Ectodermal cell (in vitro differentiated cells): ENCODE data around the gene CPS1.

Experiments used
- H3K27ac ChIP-seq: 2 replicates; pipeline ENCODE4 v1.7.0; 2013; ENCODE audit warnings: mild to moderate bottlenecking, low read depth, low read length; ENCODE audit not compliant: insufficient read depth, poor library complexity, severe bottlenecking
- H3K27me3 ChIP-seq: 2 replicates; pipeline ENCODE4 v1.7.0; 2013; ENCODE audit warnings: mild to moderate bottlenecking, low read length; ENCODE audit not compliant: insufficient read depth, control insufficient read depth, poor library complexity, severe bottlenecking
- H3K36me3 ChIP-seq: one replicate; pipeline ENCODE4 v1.7.0; 2013; ENCODE audit warnings: low read length; ENCODE audit not compliant: control insufficient read depth, insufficient read depth
- H3K4me1 ChIP-seq: one replicate; pipeline ENCODE4 v1.7.0; 2013; ENCODE audit warnings: low read length; ENCODE audit not compliant: control insufficient read depth, insufficient read depth
- H3K4me3 ChIP-seq: 2 replicates; pipeline ENCODE4 v1.7.0; 2013; ENCODE audit warnings: low read depth, low read length, control low read depth; ENCODE audit not compliant: insufficient read depth
- H3K9me3 ChIP-seq: 2 replicates; pipeline ENCODE4 v1.7.0; 2013; ENCODE audit warnings: mild to moderate bottlenecking, low read length, moderate library complexity; ENCODE audit not compliant: control insufficient read depth
- WGBS, 2 experiments: methylation state at CpG; one replicate each; pipeline ENCODE4 v1.1.7; 2013; ENCODE audit warnings: missing lambda C conversion rate in 2 of 2; 5-methylcytosine and 5-hydroxymethylcytosine counted together

The CPS1 gene

GRCh38 chr2:210662560-210662959 is 106.2 kb downstream of the CPS1 start:
- 89 to 93% methylated on average over 1 of the region's 1 CpG for WGBS, 2 experiments
- H3K4me1 ChIP-seq: no peaks in the 10 kb centered on the region
- H3K27ac ChIP-seq: no peak overlapping the region
- no peaks in the 10 kb centered on the region for H3K9me3 ChIP-seq
- no peak overlapping the region for H3K4me3 ChIP-seq
- H3K36me3 ChIP-seq: no peaks in the 10 kb centered on the region
- no peaks in the 10 kb centered on the region for H3K27me3 ChIP-seq

DNA sequence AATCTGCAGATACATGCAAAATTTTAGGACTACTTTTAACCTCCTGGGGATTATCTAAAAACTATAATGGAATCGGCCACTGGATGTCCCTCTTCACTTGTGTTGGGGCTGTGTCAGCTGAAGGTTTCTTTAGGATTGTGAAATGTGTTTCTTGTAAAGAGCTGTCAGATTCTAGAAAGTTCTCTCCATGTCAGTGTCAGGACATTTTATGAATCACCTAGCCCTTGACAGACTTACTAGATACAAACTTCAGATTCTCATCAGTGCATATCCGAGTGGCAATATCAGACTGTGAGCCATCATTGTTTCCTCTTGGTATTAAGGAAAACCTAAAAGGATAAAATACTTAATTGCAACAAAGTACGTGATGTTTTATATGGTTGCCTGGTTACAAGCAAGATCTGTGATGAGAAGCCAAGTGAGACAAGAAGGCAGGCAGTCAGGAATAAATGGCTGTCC is 107.3 kb downstream of the CPS1 start:
- Histone ChIP-seq H3K27me3 (no peaks in the 10 kb centered on the region), H3K4me1 (no peaks in the 10 kb centered on the region)
- 84 to 91% methylated on average over 3 of the region's 3 CpGs for WGBS, 2 experiments

GRCh38 chr2:210667711-210668110 is 111.3 kb downstream of the CPS1 start:
- Histone ChIP-seq H3K36me3 (no peaks in the 10 kb centered on the region), H3K9me3 (no peaks in the 10 kb centered on the region), H3K27me3 (no peaks in the 10 kb centered on the region), H3K4me1 (no peaks in the 10 kb centered on the region), H3K4me3 (no peak overlapping the region), H3K27ac (no peak overlapping the region)
- 87 to 96% methylated on average over 3 to 4 of the region's 5 CpGs for WGBS, 2 experiments

More for the DNA sequence above, 107.3 kb downstream of the CPS1 start:
- Histone ChIP-seq H3K9me3 (no peaks in the 10 kb centered on the region), H3K27ac (no peak overlapping the region), H3K36me3 (no peaks in the 10 kb centered on the region), H3K4me3 (no peak overlapping the region)

DNA sequence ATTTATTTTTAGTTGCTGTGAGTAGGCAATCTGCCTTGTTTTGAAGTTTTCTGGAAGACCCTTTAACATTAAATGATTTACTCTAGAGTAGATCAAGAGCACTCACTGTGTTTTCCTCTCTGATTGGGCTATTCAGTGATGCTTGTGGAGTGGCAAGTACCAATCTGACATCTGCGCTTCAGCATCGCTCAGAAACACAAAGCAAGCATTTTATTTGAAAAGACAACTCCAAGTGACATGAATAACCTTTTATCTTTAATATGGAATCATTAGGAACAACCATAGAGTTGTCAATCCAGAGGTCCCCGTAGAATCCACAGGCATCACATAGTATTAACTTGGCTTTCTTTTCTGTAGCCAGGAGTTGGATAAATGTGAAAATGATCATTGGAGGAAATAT is 114.7 kb downstream of the CPS1 start:
- no peaks in the 10 kb centered on the region for H3K36me3 ChIP-seq
- WGBS, 2 experiments: 97 to 100% methylated on average over 1 to 2 of the region's 3 CpGs
- no peaks in the 10 kb centered on the region for H3K27me3 ChIP-seq
- H3K27ac ChIP-seq: no peak overlapping the region
- no peaks in the 10 kb centered on the region for H3K4me1 ChIP-seq
- no peak overlapping the region for H3K4me3 ChIP-seq
- H3K9me3 ChIP-seq: no peaks in the 10 kb centered on the region

DNA sequence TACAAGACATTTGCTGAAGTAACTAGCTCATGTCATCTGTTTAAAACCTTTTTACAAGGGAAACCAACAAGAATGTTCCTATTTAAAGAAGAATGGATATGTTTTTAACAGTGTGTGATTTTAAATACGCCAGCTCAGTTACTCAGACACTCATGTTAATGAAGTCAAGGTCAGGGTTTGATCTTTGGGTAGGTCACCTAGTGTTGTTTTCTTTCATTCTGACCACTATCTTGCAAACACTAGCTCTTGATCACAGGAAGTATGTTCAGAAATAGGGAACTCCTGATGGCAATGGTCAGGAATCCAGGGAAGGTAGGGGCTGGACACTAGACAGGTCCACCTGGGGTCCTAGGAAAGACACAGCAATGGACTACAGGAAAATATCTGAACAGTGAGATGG is 116.7 kb downstream of the CPS1 start:
- WGBS, 2 experiments: 100% methylated on average over 1 of the region's 1 CpG
- no peak overlapping the region for H3K4me3 ChIP-seq
- no peaks in the 10 kb centered on the region for H3K36me3 ChIP-seq
- H3K27ac ChIP-seq: no peak overlapping the region
- no peaks in the 10 kb centered on the region for H3K4me1 ChIP-seq
- no peaks in the 10 kb centered on the region for H3K9me3 ChIP-seq
- no peaks in the 10 kb centered on the region for H3K27me3 ChIP-seq

GRCh38 chr2:210676067-210676466 is 119.7 kb downstream of the CPS1 start:
- Histone ChIP-seq H3K36me3 (no peaks in the 10 kb centered on the region), H3K27me3 (no peaks in the 10 kb centered on the region), H3K4me3 (no peak overlapping the region), H3K4me1 (no peaks in the 10 kb centered on the region), H3K9me3 (no peaks in the 10 kb centered on the region), H3K27ac (no peak overlapping the region)
- 93 to 100% methylated on average over 2 to 3 of the region's 3 CpGs for WGBS, 2 experiments

DNA sequence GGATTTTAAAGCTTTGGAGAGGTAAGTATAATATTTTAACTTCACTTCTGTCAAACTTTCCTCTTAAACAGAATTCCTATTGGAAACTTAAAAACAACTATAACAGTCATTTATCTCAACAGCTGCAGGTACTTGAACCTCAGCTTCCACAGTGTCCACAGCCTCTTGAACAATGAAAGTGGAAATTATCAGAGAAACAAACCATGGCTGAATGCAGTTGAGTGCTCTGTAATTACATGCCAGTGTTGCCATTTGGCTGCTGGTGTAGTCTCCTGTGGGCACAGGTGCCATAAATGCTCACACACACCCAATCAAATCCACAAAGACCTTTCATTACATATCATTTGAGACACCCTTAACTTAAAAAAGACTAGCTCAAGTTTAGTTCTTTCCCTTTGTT is 125.1 kb downstream of the CPS1 start:
- Histone ChIP-seq H3K27me3 (no peaks in the 10 kb centered on the region), H3K9me3 (no peaks in the 10 kb centered on the region), H3K36me3 (no peaks in the 10 kb centered on the region), H3K4me1 (no peaks in the 10 kb centered on the region), H3K4me3 (no peak overlapping the region), H3K27ac (no peak overlapping the region)

GRCh38 chr2:210686401-210686800 is 130.0 kb downstream of the CPS1 start:
- WGBS, 2 experiments: 87 to 90% methylated on average over 3 of the region's 3 CpGs
- H3K4me1 ChIP-seq: no peaks in the 10 kb centered on the region
- H3K27ac ChIP-seq: no peak overlapping the region
- H3K27me3 ChIP-seq: no peaks in the 10 kb centered on the region
- H3K9me3 ChIP-seq: no peaks in the 10 kb centered on the region
- no peak overlapping the region for H3K4me3 ChIP-seq
- no peaks in the 10 kb centered on the region for H3K36me3 ChIP-seq

GRCh38 chr2:210687786-210688470 is 131.5 kb downstream of the CPS1 start:
- 100% methylated on average over 1 of the region's 1 CpG; no CpG with 5 or more reads in 1 of the 2 experiments for WGBS, 2 experiments
- Histone ChIP-seq H3K27me3 (no peaks in the 10 kb centered on the region), H3K36me3 (no peaks in the 10 kb centered on the region), H3K27ac (no peak overlapping the region), H3K9me3 (no peaks in the 10 kb centered on the region), H3K4me3 (no peak overlapping the region), H3K4me1 (no peaks in the 10 kb centered on the region)

DNA sequence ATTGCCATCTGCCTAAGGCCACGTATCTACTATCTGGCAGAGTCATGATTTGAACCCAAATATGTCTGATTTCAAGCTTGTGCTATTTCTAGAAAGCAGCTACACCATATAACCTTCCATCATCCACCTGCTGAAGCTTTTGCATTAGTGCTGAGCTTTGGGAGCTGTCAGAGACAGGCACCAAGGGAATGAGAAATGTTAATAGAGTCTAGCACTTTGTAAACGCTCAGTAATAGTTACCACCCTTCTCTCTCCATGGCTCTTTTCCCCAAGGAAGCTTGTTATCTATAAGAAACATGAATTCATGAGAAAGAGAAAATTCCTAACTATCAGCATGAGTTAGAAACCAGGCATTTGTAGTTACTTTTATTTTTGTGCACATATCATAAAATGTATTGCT is 151.5 kb downstream of the CPS1 start:
- no peaks in the 10 kb centered on the region for H3K36me3 ChIP-seq
- 94 to 97% methylated on average over 1 to 2 of the region's 2 CpGs for WGBS, 2 experiments
- no peak overlapping the region for H3K4me3 ChIP-seq
- H3K27ac ChIP-seq: no peak overlapping the region
- H3K9me3 ChIP-seq: no peaks in the 10 kb centered on the region
- no peaks in the 10 kb centered on the region for H3K4me1 ChIP-seq
- H3K27me3 ChIP-seq: no peaks in the 10 kb centered on the region

DNA sequence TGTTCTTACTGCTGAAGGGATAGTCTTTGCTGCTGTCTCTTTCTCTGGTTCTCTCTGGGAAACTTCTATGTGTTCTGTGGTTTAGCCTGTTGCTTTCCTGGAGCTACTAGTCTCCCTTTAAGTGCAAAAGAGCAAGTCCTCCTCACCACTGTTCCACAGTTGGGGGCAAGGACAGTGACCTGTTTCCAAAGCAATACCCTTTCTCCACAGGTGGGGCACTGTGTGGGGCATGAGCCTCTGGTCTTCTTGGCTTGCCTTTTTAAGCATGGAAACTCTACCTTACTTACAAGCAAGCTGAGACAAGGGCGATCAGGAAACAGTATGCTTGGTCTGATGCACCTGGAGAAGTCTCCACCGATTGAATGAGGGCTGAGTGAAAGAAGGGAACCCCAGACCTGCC is 156.7 kb downstream of the CPS1 start:
- no peaks in the 10 kb centered on the region for H3K4me1 ChIP-seq
- no peaks in the 10 kb centered on the region for H3K9me3 ChIP-seq
- H3K27me3 ChIP-seq: no peaks in the 10 kb centered on the region
- H3K36me3 ChIP-seq: no peaks in the 10 kb centered on the region
- H3K4me3 ChIP-seq: no peak overlapping the region
- 45 to 51% methylated on average over 2 of the region's 2 CpGs for WGBS, 2 experiments
- no peak overlapping the region for H3K27ac ChIP-seq
